Measurements from ENCODE around the gene CEP95. TPM values are rescaled to one million over a fixed set of nuclear protein-coding genes. Genes with fewer than 3 reads are reported as not detected.

Gene CEP95
- total RNA-seq, 3 donors from 2014 or later: 56.5 to 74.4 (median 73.2) TPM

- Histone ChIP-seq H3K9me3 (no peaks in the 10 kb centered on the region), H3K4me3 (peak within 1 kb of the TSS; percentile 75 to 91 (median 83)), H3K27me3 (no peaks in the 10 kb centered on the region), H3K27ac (peak within 1 kb of the TSS; percentile 99 to 100), H3K4me1 (peaks cover 0 to 17% of the 10 kb centered on the region in 2 donors), H3K36me3 (peaks cover 25% of the 10 kb centered on the region)
- DNase-seq (ENCODE audit: low spot score in 2 of 2): peak; percentile 97 to 98
- intact Hi-C loops (cut with DNase I; ENCODE audit: low total_unique reads): loop anchor here (10.0 kb wide), 1 partner anchor 181 kb away; no protein-coding TSS in a partner anchor
- TF ChIP-seq POLR2A (IDR thresholded peaks at IDR 0.05): peak; percentile 99
- peak in 1 of 3 donors; percentile 9 for TF ChIP-seq CTCF (IDR thresholded peaks at IDR 0.05)
- TF ChIP-seq POLR2AphosphoS5 (IDR thresholded peaks at IDR 0.05): peak; percentile 99 to 100 (median 100)
Measured at GRCh38 chr17:64506201-64506575, 589 bp upstream of the CEP95 start, which contains the start of gene DDX5. Gene DDX5 (minus strand): TSS chr17:64506289. CDS start chr17:64506119, 170 bp downstream.

- no peak for DNase-seq (ENCODE audit: low spot score in 2 of 2)
- peaks cover 0 to 17% of the 10 kb centered on the region in 2 donors for H3K4me1 ChIP-seq
- intact Hi-C loops (cut with DNase I; ENCODE audit: low total_unique reads): loop anchor here (10.0 kb wide), 1 partner anchor 183 kb away; no protein-coding TSS in a partner anchor
Measured at GRCh38 chr17:64507413-64507782, 621 bp downstream of the CEP95 start.

GRCh38 chr17:64508683-64509082 lies 1.9 kb downstream of the CEP95 start:
- no peak for TF ChIP-seq POLR2A (IDR thresholded peaks at IDR 0.05)
- TF ChIP-seq CTCF (IDR thresholded peaks at IDR 0.05): no peak
- TF ChIP-seq POLR2AphosphoS5 (IDR thresholded peaks at IDR 0.05): no peak
- no peaks in the 10 kb centered on the region for H3K27me3 ChIP-seq
- peaks cover 0 to 9% of the 10 kb centered on the region in 2 donors for H3K4me1 ChIP-seq
- no peak for DNase-seq (ENCODE audit: low spot score in 2 of 2)
- H3K9me3 ChIP-seq: no peaks in the 10 kb centered on the region
- no peak overlapping the region for H3K27ac ChIP-seq
- intact Hi-C loops (cut with DNase I; ENCODE audit: low total_unique reads): loop anchor here (10.0 kb wide), 1 partner anchor 184 kb away; no protein-coding TSS in a partner anchor
- H3K36me3 ChIP-seq: peaks cover 1% of the 10 kb centered on the region
- peak overlapping the region in 1 of 3 donors; percentile 14 for H3K4me3 ChIP-seq

More at GRCh38 chr17:64507413-64507782, 621 bp downstream of the CEP95 start:
- peak; percentile 9 to 53 (median 27) for TF ChIP-seq CTCF (IDR thresholded peaks at IDR 0.05)
- no peak for TF ChIP-seq POLR2A (IDR thresholded peaks at IDR 0.05)
- H3K9me3 ChIP-seq: no peaks in the 10 kb centered on the region
- no peaks in the 10 kb centered on the region for H3K27me3 ChIP-seq
- H3K27ac ChIP-seq: peak overlapping the region; percentile 99 to 100
- H3K36me3 ChIP-seq: peaks cover 14% of the 10 kb centered on the region
- H3K4me3 ChIP-seq: peak overlapping the region; percentile 75 to 91 (median 83)

GRCh38 chr17:64509179-64509578 lies 2.4 kb downstream of the CEP95 start:
- no peaks in the 10 kb centered on the region for H3K36me3 ChIP-seq
- no peak for TF ChIP-seq POLR2A (IDR thresholded peaks at IDR 0.05)
- TF ChIP-seq POLR2AphosphoS5 (IDR thresholded peaks at IDR 0.05): no peak
- TF ChIP-seq CTCF (IDR thresholded peaks at IDR 0.05): no peak
- no peaks in the 10 kb centered on the region for H3K27me3 ChIP-seq
- H3K4me3 ChIP-seq: peak overlapping the region in 1 of 3 donors; percentile 14
- peaks cover 0 to 8% of the 10 kb centered on the region in 2 donors for H3K4me1 ChIP-seq
- no peaks in the 10 kb centered on the region for H3K9me3 ChIP-seq
- no peak overlapping the region for H3K27ac ChIP-seq
- intact Hi-C loops (cut with DNase I; ENCODE audit: low total_unique reads): loop anchor here (10.0 kb wide), 1 partner anchor 184 kb away; no protein-coding TSS in a partner anchor
- no peak for DNase-seq (ENCODE audit: low spot score in 2 of 2)

DNA sequence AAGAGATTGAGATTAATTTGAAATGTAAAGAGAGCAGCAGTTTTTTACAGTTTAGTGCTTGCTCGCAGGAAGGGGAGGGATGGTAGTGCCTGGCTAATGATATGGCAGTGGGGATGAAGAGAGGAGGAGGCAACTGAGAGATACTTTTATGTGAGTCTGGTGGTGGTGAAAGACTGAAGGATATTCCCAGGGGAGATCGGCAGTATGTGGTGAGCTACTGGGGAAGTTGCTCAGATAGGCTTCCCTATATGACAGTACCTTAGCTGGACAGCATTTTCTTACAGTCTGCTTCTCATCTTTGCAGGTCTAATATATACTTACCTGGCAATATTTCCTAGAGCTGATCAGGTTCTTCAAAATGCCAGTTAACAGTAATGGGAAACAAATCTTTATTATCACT lies 8.6 kb downstream of the CEP95 start:
- no peaks in the 10 kb centered on the region for H3K4me1 ChIP-seq
- TF ChIP-seq POLR2AphosphoS5 (IDR thresholded peaks at IDR 0.05) (no peak), CTCF (IDR thresholded peaks at IDR 0.05) (no peak), POLR2A (IDR thresholded peaks at IDR 0.05) (no peak)
- H3K27ac ChIP-seq: no peak overlapping the region
- H3K36me3 ChIP-seq: no peaks in the 10 kb centered on the region
- H3K4me3 ChIP-seq: no peak overlapping the region
- no peaks in the 10 kb centered on the region for H3K27me3 ChIP-seq
- no peaks in the 10 kb centered on the region for H3K9me3 ChIP-seq
- no peak for DNase-seq (ENCODE audit: low spot score in 2 of 2)
- intact Hi-C loops (cut with DNase I; ENCODE audit: low total_unique reads): no loop called here
